ENCODE data around the gene BST2.
"Not testable (repeated sequence)": the region's sequence is repeated elsewhere in the genome, so short reads cannot be mapped to it uniquely, and the experiment has no call there.

The BST2 gene

GRCh38 chr19:17385878-17386611, 19.4 kb downstream of the BST2 start:
- DNase-seq, result no peak

DNA sequence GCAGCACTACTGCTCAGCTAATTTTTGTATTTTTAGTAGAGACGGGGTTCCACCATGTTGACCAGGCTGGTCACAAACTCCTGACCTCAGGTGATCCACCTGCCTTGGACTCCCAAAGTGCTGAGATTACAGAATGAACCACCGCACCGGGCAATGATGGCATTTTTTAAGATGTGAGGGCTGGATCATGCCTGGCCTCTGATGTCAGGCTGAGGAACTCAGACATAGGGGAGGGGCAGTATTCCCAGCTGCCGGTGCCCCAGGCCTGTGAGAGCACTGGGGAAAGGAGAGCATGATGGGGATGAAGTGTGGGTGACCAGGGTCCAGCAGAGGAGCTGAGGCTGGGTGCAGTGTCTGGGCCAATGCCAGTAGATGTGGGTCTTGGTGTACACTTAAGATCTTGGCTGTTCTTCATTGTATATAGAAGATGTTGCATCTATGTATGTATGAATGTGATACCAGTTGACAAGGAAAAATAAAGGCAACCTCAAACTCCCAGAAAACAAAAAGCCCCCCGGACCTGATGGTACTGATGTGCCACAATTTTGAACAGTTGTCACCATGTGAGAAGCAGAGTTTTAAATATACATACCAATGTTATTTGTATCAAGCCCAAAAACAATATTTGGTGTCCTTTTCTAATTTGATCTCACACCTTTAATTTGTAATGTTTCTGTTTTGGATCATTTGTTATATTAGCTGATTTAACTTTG, 24.8 kb downstream of the BST2 start:
- DNase-seq, result no peak

- no peak for DNase-seq
These were observed 26.2 kb downstream of the BST2 start for GRCh38 chr19:17379221-17379631.

DNA sequence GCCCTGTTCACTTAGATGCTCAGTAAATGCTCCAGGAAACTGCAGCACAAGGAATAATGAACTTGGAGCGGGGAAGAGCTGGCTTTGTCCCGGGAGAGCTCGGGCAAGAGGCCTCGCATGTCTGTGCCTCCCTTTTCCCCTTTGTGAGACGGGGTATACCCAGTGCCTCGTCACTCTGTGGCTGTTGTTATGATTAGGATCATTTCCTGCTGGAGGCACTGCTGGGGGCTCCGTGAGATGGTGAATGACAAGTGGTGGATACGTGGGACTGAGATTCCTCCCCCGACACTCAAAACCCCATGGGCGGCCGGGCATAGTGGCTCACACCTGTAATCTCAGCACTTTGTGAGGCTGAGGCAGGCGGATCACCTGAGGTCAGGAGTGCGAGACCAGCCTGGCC, 27.2 kb downstream of the BST2 start:
- no peak for DNase-seq

GRCh38 chr19:17376935-17377600, 28.4 kb downstream of the BST2 start, which contains the start of gene PLVAP:
Gene PLVAP, minus strand, starts transcription at chr19:17377342. Its CDS starts 54 bp downstream, at chr19:17377288.
- no peak for DNase-seq

GRCh38 chr19:17370026-17370587, 35.3 kb downstream of the BST2 start:
- no peak for DNase-seq

DNA sequence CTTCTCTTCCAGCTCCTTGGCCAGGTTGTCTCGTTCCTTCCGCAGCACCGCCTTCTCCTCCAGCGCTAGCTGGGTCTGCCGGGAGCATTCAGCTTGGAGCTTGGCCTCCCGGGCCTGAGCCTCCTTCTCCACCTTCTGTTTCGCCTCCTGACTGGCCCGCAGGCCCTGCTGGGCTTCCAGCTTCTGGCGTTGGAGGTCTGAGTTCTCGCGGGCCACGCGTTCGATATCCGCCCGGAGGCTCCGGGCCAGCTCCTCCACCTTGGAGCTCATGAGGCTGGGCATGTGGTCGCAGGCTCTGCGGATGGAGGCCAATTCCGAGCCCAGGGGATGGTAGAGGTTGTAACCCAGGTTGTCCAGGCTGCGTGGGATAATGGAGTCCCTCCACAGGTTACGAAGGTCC, 40.1 kb downstream of the BST2 start:
- no peak for DNase-seq

- not testable (repeated sequence) for DNase-seq
These were observed 41.4 kb downstream of the BST2 start for GRCh38 chr19:17363852-17364605.

DNA sequence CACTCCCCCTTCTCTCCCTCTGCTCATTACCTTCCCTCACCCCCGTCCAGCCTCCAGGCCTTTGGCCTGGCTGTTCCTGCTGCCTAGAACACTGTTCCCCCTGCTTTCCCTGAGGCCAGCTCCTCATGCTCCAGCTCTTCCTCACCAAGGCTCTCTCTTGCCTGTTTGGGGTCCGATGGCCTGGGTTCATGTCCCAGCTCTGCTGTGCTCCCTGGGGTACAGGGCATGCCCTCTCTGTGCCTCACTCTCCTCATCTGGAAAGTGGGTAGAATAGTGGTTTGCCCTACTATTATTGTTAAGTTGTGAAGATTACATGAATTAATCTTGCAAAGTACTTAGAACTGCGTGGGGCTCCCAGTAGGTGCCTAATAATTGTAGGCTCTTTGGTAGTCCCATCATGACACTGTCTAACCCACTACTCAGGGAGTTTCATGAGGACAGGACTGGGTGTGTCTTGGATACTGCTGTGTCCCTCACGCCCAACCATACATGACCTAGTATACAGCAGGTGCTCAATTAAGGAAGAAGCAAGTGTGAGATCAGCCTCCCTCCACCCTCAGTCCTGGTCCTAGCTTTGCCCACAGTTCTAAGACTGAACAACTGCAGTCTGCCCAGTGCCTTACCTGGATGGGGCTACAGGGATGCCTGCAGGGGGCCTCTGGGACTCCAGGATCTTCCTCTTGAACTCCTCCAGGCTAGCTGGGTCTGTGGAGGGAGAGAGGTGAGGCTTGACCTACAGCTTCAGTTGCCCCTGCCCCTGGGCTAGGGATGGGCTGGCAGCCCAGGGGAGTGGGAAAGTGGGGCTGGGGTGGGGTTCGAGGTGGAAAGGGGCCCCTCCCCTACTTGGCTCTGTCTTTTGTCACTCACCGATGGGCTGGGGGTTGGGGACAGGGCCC, 45.3 kb downstream of the BST2 start:
- no peak for DNase-seq

DNA sequence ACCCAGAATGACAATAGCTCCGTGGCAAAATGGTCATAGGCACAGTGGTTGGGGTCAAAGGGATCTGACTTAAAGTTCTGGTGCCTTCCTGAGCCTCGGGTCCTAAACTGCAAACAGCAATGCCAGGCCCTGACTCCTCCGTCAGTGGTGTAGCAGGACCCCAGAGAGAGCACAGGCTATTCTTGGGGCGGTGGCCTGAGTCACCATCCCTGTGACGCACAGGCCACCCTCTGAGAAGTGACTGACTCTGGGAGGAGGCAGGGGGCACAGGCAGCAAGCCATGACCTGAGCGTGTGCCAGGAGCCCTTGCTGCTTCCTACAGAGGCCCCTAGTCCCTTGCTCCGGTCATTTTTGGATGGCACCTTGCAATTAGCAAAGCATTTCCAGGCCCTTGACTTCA, 47.0 kb downstream of the BST2 start:
- DNase-seq, result no peak

DNA sequence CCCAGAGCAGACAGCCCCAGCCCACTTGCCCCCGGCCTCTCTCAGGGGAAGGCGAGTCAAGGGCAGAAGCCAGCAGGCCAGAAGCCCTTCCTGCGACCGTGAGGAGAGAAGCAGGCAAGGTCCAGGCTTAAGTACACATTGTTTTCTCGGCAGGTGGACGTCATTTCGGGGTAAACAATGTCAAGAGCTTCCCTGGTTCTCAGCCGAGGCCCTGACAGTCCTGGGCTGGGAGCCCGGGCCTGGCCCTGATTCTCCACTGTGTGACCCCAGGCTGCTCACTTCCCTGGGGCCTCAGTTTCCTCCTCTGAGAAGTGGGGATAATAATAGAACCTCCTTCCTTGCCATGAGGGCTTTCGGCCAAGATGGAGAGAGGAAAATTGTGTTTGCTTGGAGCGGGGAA, 47.7 kb downstream of the BST2 start:
- no peak for DNase-seq

- DNase-seq, result no peak
These were observed 48.3 kb downstream of the BST2 start for GRCh38 chr19:17357078-17357666.

DNA sequence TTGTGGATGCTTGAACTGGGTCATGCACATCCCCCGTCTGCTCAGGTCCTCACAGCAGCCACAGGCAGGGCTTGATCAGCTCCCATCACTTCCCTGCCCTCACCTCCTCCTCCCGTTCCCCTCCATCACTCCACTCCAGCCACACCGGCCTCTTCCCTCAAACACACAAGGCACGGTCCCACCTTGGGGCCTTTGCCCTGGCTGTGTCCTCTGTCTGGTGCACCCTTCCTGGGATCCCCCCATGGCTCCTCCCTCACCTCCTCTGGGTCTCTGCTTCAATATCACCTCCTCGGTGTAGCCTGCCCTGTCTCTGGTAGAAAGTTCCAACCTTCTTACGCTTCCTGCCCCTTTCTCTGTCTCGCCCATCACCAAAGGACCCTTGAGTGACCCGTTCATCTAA, 52.0 kb downstream of the BST2 start:
- no peak for DNase-seq
